GM19438 (cell line): ENCODE results near the gene DEFB115.
"Not testable (repeated sequence)": the region's sequence is repeated elsewhere in the genome, so short reads cannot be mapped to it uniquely, and the experiment has no call there.

Experiments
- ATAC-seq: cut with Tn5 transposase; IDR thresholded peaks from one replicate; pipeline ENCODE4 v1.9.1; 2021; ENCODE audit warnings: low read depth; ENCODE audit not compliant: unreplicated experiment

DEFB115 gene

GRCh38 chr20:31257364-31257763 is at the start of gene DEFB115:
DEFB115 (plus strand) TSS chr20:31257664; CDS start chr20:31257664, 0 bp downstream.
- ATAC-seq, result no peak

- no peak for ATAC-seq
Measured at GRCh38 chr20:31236953-31237352, 20.5 kb upstream of the DEFB115 start.

- ATAC-seq, result no peak
Measured at GRCh38 chr20:31237763-31238162, 19.7 kb upstream of the DEFB115 start.

- no peak for ATAC-seq
Measured at GRCh38 chr20:31239139-31239538, 18.3 kb upstream of the DEFB115 start.

GRCh38 chr20:31256959-31257358 is 505 bp upstream of the DEFB115 start:
- ATAC-seq, result no peak

- ATAC-seq, result no peak
Measured at GRCh38 chr20:31260326-31260932, 3.0 kb downstream of the DEFB115 start.

- no peak for ATAC-seq
Measured at GRCh38 chr20:31274441-31274840, 17.0 kb downstream of the DEFB115 start.

- ATAC-seq, result no peak
Measured at GRCh38 chr20:31278178-31278577, 20.7 kb downstream of the DEFB115 start.

GRCh38 chr20:31284964-31285363 is 27.5 kb downstream of the DEFB115 start:
- ATAC-seq, result not testable (repeated sequence)

GRCh38 chr20:31308535-31309162 is 51.2 kb downstream of the DEFB115 start, which contains the start of gene DEFB116:
DEFB116 (minus strand) TSS chr20:31308585; CDS start chr20:31308585, 0 bp downstream.
- no peak for ATAC-seq
